ENCODE data around the gene AGGF1.

AGGF1 gene

GRCh38 chr5:77083088-77083487, 52.9 kb downstream of the AGGF1 start:
- H3K4me3 ChIP-seq (ENCODE audit: low read depth, low read length), result no peak overlapping the region
- DNase-seq (ENCODE audit: low read depth), result no peak
- TF ChIP-seq CTCF (IDR thresholded peaks at IDR 0.05; ENCODE audit: low read depth, low read length), result no peak
- no peak for TF ChIP-seq MAX (IDR thresholded peaks at IDR 0.05; ENCODE audit: low read depth, low read length)

DNA sequence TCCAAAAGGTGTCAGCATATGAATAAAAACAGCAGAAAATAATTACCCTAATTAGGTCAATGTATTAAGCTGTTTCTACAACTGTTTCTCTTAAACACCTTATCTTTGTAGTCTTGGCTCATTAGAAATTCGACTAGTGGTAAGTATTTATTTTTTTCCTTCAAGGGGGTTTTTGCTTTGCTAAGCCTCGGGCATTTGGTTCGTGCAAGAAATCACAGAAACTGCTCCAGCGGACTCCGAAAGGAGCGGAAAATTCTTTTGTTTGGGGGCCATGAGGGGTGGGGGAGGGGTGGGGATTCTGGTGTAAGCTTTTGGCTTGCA, 56.1 kb downstream of the AGGF1 start:
- no peak; the same call in 1 of the 2 replicates for TF ChIP-seq MYC (IDR thresholded peaks at IDR 0.05; ENCODE audit: low read depth, low read length)
- no peak for TF ChIP-seq CTCF (IDR thresholded peaks at IDR 0.05; ENCODE audit: low read depth, low read length)
- H3K4me3 ChIP-seq (ENCODE audit: low read depth, low read length), result peak overlapping the region; percentile 70
- no peak for DNase-seq (ENCODE audit: low read depth)

DNA sequence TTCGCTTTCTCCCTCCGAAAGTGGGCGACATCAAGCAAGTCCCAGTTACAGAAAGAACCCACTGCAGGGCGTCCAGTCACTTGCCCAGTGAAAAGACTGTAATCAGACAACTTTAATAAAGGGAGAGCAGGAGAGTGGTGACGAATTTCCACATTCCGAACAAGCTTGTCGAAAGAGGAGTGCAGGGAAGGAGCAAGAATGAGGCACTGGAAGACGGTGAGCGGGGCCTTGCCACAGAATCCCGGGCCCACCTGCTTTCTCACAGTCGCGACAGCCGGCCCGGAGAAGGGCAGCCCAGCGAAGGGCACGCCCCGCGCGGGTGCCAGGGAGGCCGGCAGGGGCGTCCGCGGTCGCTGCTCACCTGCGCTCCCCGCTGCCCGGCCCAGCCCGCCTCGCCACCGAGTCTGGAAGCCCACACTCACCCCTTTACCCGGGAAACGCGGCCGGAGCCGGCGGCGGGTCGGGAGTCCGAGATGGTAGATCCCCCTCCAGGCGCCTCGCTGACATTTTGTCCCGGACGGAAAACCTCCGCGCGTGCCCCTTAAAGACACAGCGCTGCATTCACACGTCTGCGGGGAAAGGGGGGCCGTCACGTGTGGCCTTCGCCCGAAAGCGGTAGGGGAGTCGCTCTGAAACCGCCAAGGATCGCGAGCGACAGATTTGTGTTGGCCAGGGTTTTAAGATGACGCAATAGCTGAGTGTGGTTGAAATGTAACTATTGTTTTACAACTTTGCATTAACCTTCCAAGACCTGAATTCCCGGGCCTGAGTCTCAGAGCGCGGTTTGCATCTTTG, 56.7 kb downstream of the AGGF1 start, which contains the start of gene ZBED3:
TSS of gene ZBED3 (minus strand) at position 597 of the 795 bp plus-strand sequence. CDS start 9,407 bp downstream, outside the sequence.
- TF ChIP-seq MAX (IDR thresholded peaks at IDR 0.05; ENCODE audit: low read depth, low read length), result peak; percentile 79
- peak; percentile 22 for TF ChIP-seq CTCF (IDR thresholded peaks at IDR 0.05; ENCODE audit: low read depth, low read length)
- no peak for TF ChIP-seq POLR2A (IDR thresholded peaks at IDR 0.05; ENCODE audit: extremely low read depth, insufficient read length)
- TF ChIP-seq MYC (IDR thresholded peaks at IDR 0.05; ENCODE audit: low read depth, low read length), result peak; percentile 78
- H3K4me3 ChIP-seq (ENCODE audit: low read depth, low read length), result peak within 1 kb of the TSS; percentile 70
- DNase-seq (ENCODE audit: low read depth), result peak; percentile 79

DNA sequence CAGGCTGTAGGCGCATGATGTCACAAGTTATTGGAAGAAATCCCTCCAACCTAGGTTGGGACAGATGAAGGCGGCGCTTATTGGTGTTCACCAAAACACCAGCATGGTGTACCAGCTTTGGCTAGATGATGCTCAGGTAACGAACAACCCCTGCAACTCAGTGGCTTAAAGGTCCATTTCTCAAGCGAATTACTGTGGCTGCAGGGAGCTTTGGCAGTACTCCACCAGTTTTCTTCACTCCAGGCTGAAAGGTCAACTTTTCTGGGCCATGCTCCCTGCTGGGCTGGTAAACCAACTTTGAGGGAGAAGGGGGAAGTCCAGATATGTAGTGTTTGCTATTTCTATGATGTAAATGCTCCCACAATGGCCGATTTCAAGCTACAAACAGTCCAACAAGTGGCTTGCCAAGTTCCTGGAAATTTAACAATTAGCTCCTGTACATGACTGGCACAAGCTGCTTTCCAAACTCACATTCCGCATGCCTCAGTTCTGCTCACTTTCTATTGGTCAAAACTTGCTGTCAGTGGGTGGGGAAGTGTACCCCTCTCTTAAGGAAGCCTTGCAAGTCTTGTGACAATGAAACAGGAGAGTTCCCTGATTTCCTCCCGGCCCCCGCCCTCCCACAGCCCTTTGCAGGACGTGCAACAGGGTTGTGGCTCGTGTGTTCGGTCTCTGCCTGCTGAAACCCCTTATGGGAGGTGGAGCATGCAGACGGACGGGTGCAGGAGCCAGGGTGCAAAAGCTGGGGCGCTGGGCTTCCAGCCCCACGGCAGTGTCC, 57.5 kb downstream of the AGGF1 start:
- TF ChIP-seq MYC (IDR thresholded peaks at IDR 0.05; ENCODE audit: low read depth, low read length) (no peak), POLR2A (IDR thresholded peaks at IDR 0.05; ENCODE audit: extremely low read depth, insufficient read length) (no peak), MAX (IDR thresholded peaks at IDR 0.05; ENCODE audit: low read depth, low read length) (no peak), CTCF (IDR thresholded peaks at IDR 0.05; ENCODE audit: low read depth, low read length) (no peak)

DNA sequence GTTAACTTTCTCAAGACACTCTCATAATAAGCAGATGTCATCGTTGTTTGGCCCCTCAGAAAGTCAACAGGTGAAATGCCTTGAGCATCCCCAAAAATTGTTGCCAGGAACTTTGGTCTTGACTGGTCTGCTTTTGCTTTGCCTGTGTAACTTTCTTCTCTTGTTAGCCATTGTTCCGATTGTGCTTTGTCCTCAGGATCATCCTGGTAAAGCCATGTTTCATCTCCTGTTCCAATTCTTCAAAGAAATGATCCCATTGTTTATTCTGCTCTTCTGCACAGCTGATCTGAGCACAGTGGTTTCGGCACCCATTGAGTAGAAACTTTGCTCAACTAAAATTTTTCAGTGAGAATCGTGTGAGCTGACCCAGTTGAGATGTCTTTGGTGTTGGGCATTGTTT, 65.0 kb downstream of the AGGF1 start:
- no peak overlapping the region for H3K4me3 ChIP-seq (ENCODE audit: low read depth, low read length)
- TF ChIP-seq MAX (IDR thresholded peaks at IDR 0.05; ENCODE audit: low read depth, low read length), result no peak
- TF ChIP-seq CTCF (IDR thresholded peaks at IDR 0.05; ENCODE audit: low read depth, low read length), result no peak
- TF ChIP-seq MYC (IDR thresholded peaks at IDR 0.05; ENCODE audit: low read depth, low read length), result no peak
- no peak for TF ChIP-seq POLR2A (IDR thresholded peaks at IDR 0.05; ENCODE audit: extremely low read depth, insufficient read length)
- no peak for DNase-seq (ENCODE audit: low read depth)

More for the DNA sequence above, 57.5 kb downstream of the AGGF1 start:
- peak overlapping the region; percentile 70 for H3K4me3 ChIP-seq (ENCODE audit: low read depth, low read length)
- peak; percentile 40 for DNase-seq (ENCODE audit: low read depth)

Measured in NB4 (cell line).